GM18867 (cell line): Measurements from ENCODE around the gene KCNQ1.

Source experiments
- ATAC-seq: cut with Tn5 transposase; IDR thresholded peaks from one replicate; pipeline ENCODE4 v1.9.1; 2021; ENCODE audit warnings: mild to moderate bottlenecking, moderate library complexity; ENCODE audit not compliant: unreplicated experiment

The KCNQ1 gene

GRCh38 chr11:2885678-2886081 is 440.9 kb downstream of the KCNQ1 start, which contains the start of gene CDKN1C:
Gene CDKN1C, minus strand, starts transcription at chr11:2885775. Its CDS starts 319 bp downstream, at chr11:2885456.
- peak; percentile 84 for ATAC-seq

- peak; percentile 14 for ATAC-seq
Measured at GRCh38 chr11:2886191-2886894, 441.5 kb downstream of the KCNQ1 start.

GRCh38 chr11:2886936-2887335 is 442.1 kb downstream of the KCNQ1 start:
- no peak for ATAC-seq

GRCh38 chr11:2887515-2888195 is 442.8 kb downstream of the KCNQ1 start:
- no peak for ATAC-seq

GRCh38 chr11:2888266-2888968 is 443.6 kb downstream of the KCNQ1 start:
- no peak for ATAC-seq

GRCh38 chr11:2889362-2890273 is 444.8 kb downstream of the KCNQ1 start:
- no peak for ATAC-seq

- no peak for ATAC-seq
Measured at GRCh38 chr11:2890466-2891294, 445.9 kb downstream of the KCNQ1 start.

GRCh38 chr11:2891326-2892214 is 446.8 kb downstream of the KCNQ1 start:
- ATAC-seq, result no peak

GRCh38 chr11:2892215-2892966 is 447.6 kb downstream of the KCNQ1 start:
- ATAC-seq, result no peak

GRCh38 chr11:2892967-2893528 is 448.2 kb downstream of the KCNQ1 start:
- no peak for ATAC-seq

- no peak for ATAC-seq
Measured at GRCh38 chr11:2893935-2894334, 449.1 kb downstream of the KCNQ1 start.

GRCh38 chr11:2896047-2896446 is 451.2 kb downstream of the KCNQ1 start:
- no peak for ATAC-seq

GRCh38 chr11:2897048-2897447 is 452.2 kb downstream of the KCNQ1 start:
- ATAC-seq, result no peak

GRCh38 chr11:2898366-2899079 is 453.7 kb downstream of the KCNQ1 start:
- no peak for ATAC-seq
